GM10248 (cell line): ENCODE results near the gene SMARCA4.

ENCODE experiments used
- CTCF ChIA-PET: fragments of 300-600 bp; sonication (Branson Sonifier 250); formaldehyde crosslinking; extraction: SDS; loops from one replicate; lab custom pipeline; 2021; ENCODE audit warnings: antibody characterized with exemption; lab: Yijun Ruan, JAX
- POLR2A ChIA-PET: fragments of 350-650 bp; sonication (Branson Sonifier 250); formaldehyde crosslinking; extraction: SDS; loops from one replicate; lab custom pipeline; 2020; ENCODE audit warnings: antibody characterized with exemption; lab: Yijun Ruan, JAX
- DNase-seq: peaks from one replicate; pipeline ENCODE4 v3.0.0; 2012; ENCODE audit errors: extremely low spot score
- TF ChIP-seq, protein P1 (sequence below): IDR thresholded peaks from 2 replicates; pipeline ENCODE4 v1.5.1; 2012; ENCODE audit warnings: mild to moderate bottlenecking, low read depth; ENCODE audit errors: extremely low read depth, missing control alignments, control extremely low read depth

SMARCA4 gene

DNA sequence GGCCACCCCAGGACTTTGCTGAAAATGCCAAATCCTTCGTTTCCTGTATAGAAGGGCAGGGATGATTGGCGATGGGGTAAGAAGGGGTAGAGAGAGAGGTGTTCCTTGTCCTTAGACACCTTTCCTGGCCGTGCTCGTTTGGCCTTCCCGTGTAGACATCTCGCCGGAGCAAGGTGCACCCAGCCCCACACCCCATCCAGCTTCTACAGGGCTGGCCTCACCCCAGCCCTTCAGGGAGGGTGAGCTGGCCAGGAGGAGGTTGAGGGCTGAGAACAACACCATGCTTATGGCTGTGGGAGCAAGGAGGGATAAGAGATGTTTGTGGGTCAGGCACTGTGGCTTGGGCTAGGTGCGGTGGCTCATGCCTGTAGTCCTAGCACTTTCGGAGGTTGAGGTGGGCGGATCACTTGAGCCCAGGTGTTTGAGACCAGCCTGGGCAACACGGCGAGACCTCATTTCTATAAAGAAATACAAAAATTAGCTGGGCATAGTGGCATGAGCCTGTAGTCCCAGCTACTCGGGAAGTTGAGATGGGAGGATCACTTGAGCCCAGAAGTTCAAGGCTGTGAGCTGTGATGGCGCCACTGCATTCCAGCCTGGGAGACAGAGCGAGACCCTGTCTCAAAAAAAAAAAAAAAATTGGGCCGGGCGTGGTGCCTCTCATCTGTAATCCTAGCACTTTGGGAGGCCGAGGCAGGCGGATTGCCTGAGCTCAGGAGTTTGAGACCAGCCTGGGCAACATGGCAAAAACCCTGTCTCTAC is 15.5 kb downstream of the SMARCA4 start:
- TF ChIP-seq, protein P1, sequence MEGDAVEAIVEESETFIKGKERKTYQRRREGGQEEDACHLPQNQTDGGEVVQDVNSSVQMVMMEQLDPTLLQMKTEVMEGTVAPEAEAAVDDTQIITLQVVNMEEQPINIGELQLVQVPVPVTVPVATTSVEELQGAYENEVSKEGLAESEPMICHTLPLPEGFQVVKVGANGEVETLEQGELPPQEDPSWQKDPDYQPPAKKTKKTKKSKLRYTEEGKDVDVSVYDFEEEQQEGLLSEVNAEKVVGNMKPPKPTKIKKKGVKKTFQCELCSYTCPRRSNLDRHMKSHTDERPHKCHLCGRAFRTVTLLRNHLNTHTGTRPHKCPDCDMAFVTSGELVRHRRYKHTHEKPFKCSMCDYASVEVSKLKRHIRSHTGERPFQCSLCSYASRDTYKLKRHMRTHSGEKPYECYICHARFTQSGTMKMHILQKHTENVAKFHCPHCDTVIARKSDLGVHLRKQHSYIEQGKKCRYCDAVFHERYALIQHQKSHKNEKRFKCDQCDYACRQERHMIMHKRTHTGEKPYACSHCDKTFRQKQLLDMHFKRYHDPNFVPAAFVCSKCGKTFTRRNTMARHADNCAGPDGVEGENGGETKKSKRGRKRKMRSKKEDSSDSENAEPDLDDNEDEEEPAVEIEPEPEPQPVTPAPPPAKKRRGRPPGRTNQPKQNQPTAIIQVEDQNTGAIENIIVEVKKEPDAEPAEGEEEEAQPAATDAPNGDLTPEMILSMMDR: no peak
- DNase-seq: no peak
- CTCF ChIA-PET: interaction anchor here (0.9 to 3.4 kb wide), 4 partner anchors 12 to 60 kb away, joined by 3 to 11 read pairs (median 7); no protein-coding TSS in a partner anchor
- POLR2A ChIA-PET: no interaction called here

DNA sequence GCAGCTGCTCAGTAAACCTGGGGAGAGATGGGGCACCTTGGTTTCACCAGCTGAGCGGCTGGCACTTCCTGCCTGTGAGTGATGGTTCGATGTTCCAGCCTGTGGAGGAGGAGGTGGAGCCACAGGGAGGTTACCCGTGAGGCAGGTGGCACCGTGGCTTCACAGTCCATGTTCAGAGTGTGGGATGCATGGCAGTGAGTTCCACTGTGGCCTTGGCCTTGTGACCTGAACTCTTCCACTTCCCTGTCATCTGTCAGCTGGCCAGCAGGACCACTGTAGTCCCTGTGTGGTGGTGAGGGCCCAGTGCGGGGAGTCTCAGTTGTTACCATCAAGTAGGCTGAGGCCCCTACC is 16.9 kb downstream of the SMARCA4 start:
- TF ChIP-seq, protein P1: no peak
- no peak for DNase-seq
- POLR2A ChIA-PET: no interaction called here
- CTCF ChIA-PET: interaction anchor here (1.5 to 3.0 kb wide), 4 partner anchors 8 to 41 kb away, joined by 3 to 8 read pairs (median 6); no protein-coding TSS in a partner anchor

DNA sequence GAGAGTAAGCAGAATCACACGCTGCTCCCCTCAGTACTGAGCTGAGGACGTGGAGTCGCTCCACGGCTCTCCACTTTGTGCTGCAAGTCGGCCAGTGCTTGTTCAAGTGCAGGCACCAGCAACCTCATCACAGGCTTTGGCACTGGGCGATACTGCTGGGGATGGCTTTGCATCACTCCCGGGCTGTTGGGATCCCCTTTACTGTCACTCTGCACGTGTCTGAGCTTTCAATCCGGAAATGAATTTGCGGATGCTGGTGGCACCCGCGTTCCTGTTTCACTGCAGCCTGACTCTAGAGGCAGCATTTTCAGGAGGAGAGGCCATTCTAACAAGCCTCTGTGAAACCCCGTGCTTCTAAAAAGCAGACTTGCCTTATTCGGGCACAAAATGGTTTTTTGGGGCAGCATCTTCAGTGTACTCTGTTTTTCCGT is 19.1 kb downstream of the SMARCA4 start:
- CTCF ChIA-PET: interaction anchor here (0.8 to 2.3 kb wide), 2 partner anchors 14 to 38 kb away, joined by 3 to 15 read pairs; no protein-coding TSS in a partner anchor
- POLR2A ChIA-PET: no interaction called here
- TF ChIP-seq, protein P1: no peak
- no peak for DNase-seq

DNA sequence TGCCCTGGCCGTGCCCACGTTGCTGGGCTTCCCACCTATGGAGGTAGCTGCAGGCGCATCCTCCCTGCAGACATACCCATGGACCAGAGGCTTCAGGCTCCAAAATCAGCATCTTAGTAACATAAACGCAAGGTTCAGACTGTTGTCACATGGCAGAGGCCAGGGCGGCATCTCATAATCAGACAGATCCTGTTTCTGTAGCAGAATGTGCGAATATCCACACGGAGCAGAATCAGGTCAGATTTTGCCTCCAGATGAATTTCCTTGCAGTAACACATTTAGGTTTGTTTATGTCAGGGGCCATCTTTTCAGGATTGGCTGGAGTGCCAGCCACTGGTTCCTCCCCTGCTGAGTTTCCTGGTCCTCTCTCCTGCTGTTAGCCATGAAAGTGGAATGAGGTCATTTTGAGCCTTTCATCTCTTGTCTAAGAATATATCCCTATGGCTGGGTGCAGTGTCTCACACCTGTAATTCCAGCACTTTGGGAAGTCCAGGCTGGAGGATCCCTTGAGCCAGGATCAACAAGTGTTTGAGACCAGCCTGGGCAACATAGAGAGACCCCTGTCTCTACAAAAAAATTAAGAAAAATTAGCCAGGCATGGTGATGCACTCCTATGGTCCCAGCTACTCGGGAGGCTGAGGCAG is 20.5 kb downstream of the SMARCA4 start:
- no peak for DNase-seq
- CTCF ChIA-PET: interaction anchor here (1.0 to 1.1 kb wide), 2 partner anchors 18 to 54 kb away, joined by 3 to 4 read pairs; no protein-coding TSS in a partner anchor
- POLR2A ChIA-PET: no interaction called here
- TF ChIP-seq, protein P1: no peak

DNA sequence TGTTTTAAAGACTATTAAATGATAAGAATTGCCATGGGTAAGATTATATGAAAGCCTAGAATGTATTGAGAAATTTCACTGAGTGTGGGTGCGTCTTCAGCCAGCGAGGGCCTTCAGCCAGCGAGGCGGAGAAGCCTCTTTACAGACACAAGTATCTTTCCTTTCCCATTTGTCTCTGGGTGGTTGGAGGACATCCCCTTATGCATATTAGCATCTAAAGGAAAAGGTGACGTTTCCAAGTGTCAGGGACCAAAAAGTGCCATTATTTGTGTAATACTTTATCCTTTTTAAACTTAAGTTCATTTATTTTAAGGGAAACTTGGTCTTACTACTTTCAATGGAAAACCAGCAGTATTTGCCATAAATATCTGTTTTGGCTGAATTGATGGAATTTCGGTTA is 22.2 kb downstream of the SMARCA4 start:
- TF ChIP-seq, protein P1: no peak
- ChIA-PET POLR2A (no interaction called here), CTCF (no interaction called here)
- no peak for DNase-seq

DNA sequence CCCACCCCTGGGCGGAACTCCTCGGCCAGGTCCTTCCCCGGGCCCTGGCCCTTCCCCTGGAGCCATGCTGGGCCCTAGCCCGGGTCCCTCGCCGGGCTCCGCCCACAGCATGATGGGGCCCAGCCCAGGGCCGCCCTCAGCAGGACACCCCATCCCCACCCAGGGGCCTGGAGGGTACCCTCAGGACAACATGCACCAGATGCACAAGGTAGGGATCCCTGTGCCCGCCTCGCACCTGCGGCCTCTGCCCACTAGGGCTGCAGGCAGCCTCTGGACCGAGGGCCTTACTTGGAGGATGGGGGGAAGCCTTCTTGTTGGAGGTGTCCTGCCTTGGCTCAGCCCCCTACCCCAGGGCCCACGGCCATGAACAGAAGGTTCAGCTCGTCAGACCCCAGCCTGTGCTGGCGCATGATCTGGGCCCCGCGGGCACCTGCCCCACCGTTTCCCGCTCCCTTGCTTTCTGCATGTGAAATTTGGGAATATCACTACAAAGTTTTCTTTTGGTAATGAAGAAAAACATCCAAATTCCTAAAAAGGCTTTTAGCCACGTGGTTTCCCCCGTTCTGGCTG is 23.4 kb downstream of the SMARCA4 start:
- TF ChIP-seq, protein P1: no peak
- ChIA-PET CTCF (no interaction called here), POLR2A (no interaction called here)

More for the DNA sequence above, 23.4 kb downstream of the SMARCA4 start:
- DNase-seq: no peak
